Measurements from ENCODE around the gene LRP1B. TPM values are rescaled to one million over a fixed set of nuclear protein-coding genes. Genes with fewer than 3 reads are reported as not detected.

Gene LRP1B
- total and polyA plus RNA-seq, 2 donors (not counting 1 experiment from before 2014, with no cell fraction given), result not detected

GRCh38 chr2:141482697-141483096 is 648.1 kb downstream of the LRP1B start:
- no peaks in the 10 kb centered on the region for H3K79me2 ChIP-seq (ENCODE audit: control insufficient read depth, insufficient read depth, low read length)
- no peak overlapping the region for H3K27ac ChIP-seq (ENCODE audit: low read length in 2 of 2)
- intact Hi-C loops (cut with micrococcal nuclease), result no loop called here
- H3K4me1 ChIP-seq (ENCODE audit: control insufficient read depth in 2 of 2, insufficient read depth in 2 of 2, low read length in 2 of 2), result no peaks in the 10 kb centered on the region
- H3K9me3 Mint-ChIP-seq (ENCODE audit: insufficient read depth), result no peaks in the 10 kb centered on the region
- no peak overlapping the region for H3K27ac Mint-ChIP-seq
- H2AFZ ChIP-seq (ENCODE audit: insufficient read depth, low read depth, low read length, poor library complexity, severe bottlenecking), result no peak overlapping the region
- H3K27me3 ChIP-seq (replicated peaks in 1 of 4; ENCODE audit: control extremely low read depth in 1 of 4, control insufficient read depth in 3 of 4, insufficient read depth in 4 of 4, low read length in 3 of 4), result no peaks in the 10 kb centered on the region
- H3K4me1 Mint-ChIP-seq, result no peaks in the 10 kb centered on the region
- DNase-seq (no peak), ATAC-seq (ENCODE audit: low read depth) (no peak)
- H3K36me3 ChIP-seq (replicated peaks in 1 of 2; ENCODE audit: control extremely low read depth in 1 of 2, control insufficient read depth in 1 of 2, extremely low read depth in 1 of 2, insufficient read depth in 2 of 2, low read length in 1 of 2), result no peaks in the 10 kb centered on the region
- no peak overlapping the region for H3K4me3 ChIP-seq (ENCODE audit: control extremely low read depth in 1 of 5, extremely low read depth in 1 of 5, insufficient read depth in 1 of 5, low read depth in 2 of 5, low read length in 4 of 5)
- H3K4me3 Mint-ChIP-seq, result no peak overlapping the region
- CTCF ChIA-PET, result no interaction called here
- no peaks in the 10 kb centered on the region for H3K9me3 ChIP-seq (ENCODE audit: control extremely low read depth in 1 of 3, control insufficient read depth in 2 of 3, insufficient read depth in 1 of 3, low read length in 2 of 3)
- no peaks in the 10 kb centered on the region for H3K27me3 Mint-ChIP-seq
- H3K9ac ChIP-seq (ENCODE audit: low read length), result no peak overlapping the region
- no peak overlapping the region for H3K4me2 ChIP-seq (replicated peaks; ENCODE audit: low read depth, low read length, poor library complexity, severe bottlenecking)
- POLR2A ChIA-PET, result no interaction called here
- H4K20me1 ChIP-seq (ENCODE audit: control insufficient read depth, insufficient read depth, low read length, poor library complexity, severe bottlenecking), result no peaks in the 10 kb centered on the region
- WGBS (ENCODE audit: insufficient coverage), result no CpG with 5 or more reads among the region's 3 CpGs
- TF ChIP-seq EZH2 (IDR thresholded peaks at IDR 0.05; ENCODE audit: borderline replicate concordance, insufficient read depth, low read depth, low read length, poor library complexity, severe bottlenecking), result no peak
- TF ChIP-seq CTCF (IDR thresholded peaks at IDR 0.05), result no peak

GRCh38 chr2:141475801-141476200 is 655.0 kb downstream of the LRP1B start:
- H3K27ac Mint-ChIP-seq, result no peak overlapping the region
- DNase-seq (no peak), ATAC-seq (ENCODE audit: low read depth) (no peak)
- 68% methylated on average over 4 of the region's 6 CpGs for WGBS (ENCODE audit: insufficient coverage)
- TF ChIP-seq CTCF (IDR thresholded peaks at IDR 0.05) (no peak), EZH2 (IDR thresholded peaks at IDR 0.05; ENCODE audit: borderline replicate concordance, insufficient read depth, low read depth, low read length, poor library complexity, severe bottlenecking) (no peak)
- no peak overlapping the region for H3K4me2 ChIP-seq (replicated peaks; ENCODE audit: low read depth, low read length, poor library complexity, severe bottlenecking)
- H3K36me3 ChIP-seq (replicated peaks in 1 of 2; ENCODE audit: control extremely low read depth in 1 of 2, control insufficient read depth in 1 of 2, extremely low read depth in 1 of 2, insufficient read depth in 2 of 2, low read length in 1 of 2), result no peaks in the 10 kb centered on the region
- ChIA-PET CTCF (no interaction called here), POLR2A (no interaction called here)
- no peaks in the 10 kb centered on the region for H3K9me3 Mint-ChIP-seq (ENCODE audit: insufficient read depth)
- no peak overlapping the region for H3K4me3 ChIP-seq (ENCODE audit: control extremely low read depth in 1 of 5, extremely low read depth in 1 of 5, insufficient read depth in 1 of 5, low read depth in 2 of 5, low read length in 4 of 5)
- H3K27me3 ChIP-seq (replicated peaks in 1 of 4; ENCODE audit: control extremely low read depth in 1 of 4, control insufficient read depth in 3 of 4, insufficient read depth in 4 of 4, low read length in 3 of 4), result no peaks in the 10 kb centered on the region
- H3K4me3 Mint-ChIP-seq, result no peak overlapping the region
- H4K20me1 ChIP-seq (ENCODE audit: control insufficient read depth, insufficient read depth, low read length, poor library complexity, severe bottlenecking), result no peaks in the 10 kb centered on the region
- H3K79me2 ChIP-seq (ENCODE audit: control insufficient read depth, insufficient read depth, low read length), result no peaks in the 10 kb centered on the region
- intact Hi-C loops (cut with micrococcal nuclease), result no loop called here
- no peaks in the 10 kb centered on the region for H3K27me3 Mint-ChIP-seq
- H3K9ac ChIP-seq (ENCODE audit: low read length), result no peak overlapping the region
- H3K27ac ChIP-seq (ENCODE audit: low read length in 2 of 2), result no peak overlapping the region
- no peak overlapping the region for H2AFZ ChIP-seq (ENCODE audit: insufficient read depth, low read depth, low read length, poor library complexity, severe bottlenecking)
- no peaks in the 10 kb centered on the region for H3K4me1 Mint-ChIP-seq
- H3K4me1 ChIP-seq (ENCODE audit: control insufficient read depth in 2 of 2, insufficient read depth in 2 of 2, low read length in 2 of 2), result no peaks in the 10 kb centered on the region
- H3K9me3 ChIP-seq (ENCODE audit: control extremely low read depth in 1 of 3, control insufficient read depth in 2 of 3, insufficient read depth in 1 of 3, low read length in 2 of 3), result no peaks in the 10 kb centered on the region
